Measurements from ENCODE around the gene STEAP1B. TPM values are rescaled to one million over a fixed set of nuclear protein-coding genes. Genes with fewer than 3 reads are reported as not detected.

The STEAP1B gene
- total RNA-seq, 4 donors from 2014 or later = 1.1 to 1.4 TPM; not detected in 2

DNA sequence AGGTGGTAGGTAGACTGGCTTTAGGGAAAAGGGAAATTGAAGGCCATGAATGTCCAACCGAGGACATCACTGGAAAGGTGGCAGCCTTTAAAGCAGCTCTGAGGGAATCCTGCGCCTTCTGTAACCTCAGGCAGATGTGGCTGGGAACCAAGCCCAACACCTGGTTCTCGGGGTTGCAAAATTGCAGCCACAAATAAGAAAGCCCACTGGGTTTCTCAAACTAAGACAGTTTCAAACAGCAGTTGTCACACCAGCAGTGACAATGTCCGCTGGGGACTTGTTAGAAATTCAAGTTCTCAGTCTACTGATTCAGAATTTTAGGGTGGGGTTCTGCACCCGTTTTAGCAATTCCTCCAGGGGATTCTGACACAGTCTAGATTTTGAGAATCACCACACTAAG lies 42.7 kb upstream of the STEAP1B start:
- TF ChIP-seq, protein P1, sequence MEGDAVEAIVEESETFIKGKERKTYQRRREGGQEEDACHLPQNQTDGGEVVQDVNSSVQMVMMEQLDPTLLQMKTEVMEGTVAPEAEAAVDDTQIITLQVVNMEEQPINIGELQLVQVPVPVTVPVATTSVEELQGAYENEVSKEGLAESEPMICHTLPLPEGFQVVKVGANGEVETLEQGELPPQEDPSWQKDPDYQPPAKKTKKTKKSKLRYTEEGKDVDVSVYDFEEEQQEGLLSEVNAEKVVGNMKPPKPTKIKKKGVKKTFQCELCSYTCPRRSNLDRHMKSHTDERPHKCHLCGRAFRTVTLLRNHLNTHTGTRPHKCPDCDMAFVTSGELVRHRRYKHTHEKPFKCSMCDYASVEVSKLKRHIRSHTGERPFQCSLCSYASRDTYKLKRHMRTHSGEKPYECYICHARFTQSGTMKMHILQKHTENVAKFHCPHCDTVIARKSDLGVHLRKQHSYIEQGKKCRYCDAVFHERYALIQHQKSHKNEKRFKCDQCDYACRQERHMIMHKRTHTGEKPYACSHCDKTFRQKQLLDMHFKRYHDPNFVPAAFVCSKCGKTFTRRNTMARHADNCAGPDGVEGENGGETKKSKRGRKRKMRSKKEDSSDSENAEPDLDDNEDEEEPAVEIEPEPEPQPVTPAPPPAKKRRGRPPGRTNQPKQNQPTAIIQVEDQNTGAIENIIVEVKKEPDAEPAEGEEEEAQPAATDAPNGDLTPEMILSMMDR (IDR thresholded peaks at IDR 0.05; ENCODE audit: low read depth) = no peak

DNA sequence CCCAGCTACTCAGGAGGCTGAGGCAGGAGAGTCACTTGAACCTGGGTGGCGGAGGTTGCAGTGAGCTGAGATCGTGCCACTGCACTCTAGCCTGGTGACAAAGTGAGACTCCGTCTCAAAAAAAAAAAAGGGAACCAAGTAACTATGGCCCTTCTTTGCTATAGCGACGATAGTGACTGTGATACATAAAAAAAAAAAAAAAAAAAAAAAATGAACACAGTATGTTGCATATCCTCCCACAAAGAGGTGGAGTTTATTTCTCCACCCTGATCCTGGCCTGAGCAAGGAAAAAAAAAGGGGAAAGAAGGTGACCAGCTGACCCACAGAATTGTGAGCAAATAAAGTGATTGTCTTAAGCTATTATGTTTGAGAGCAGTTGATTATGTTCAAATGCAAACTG lies 42.3 kb upstream of the STEAP1B start:
- TF ChIP-seq, protein P1 (IDR thresholded peaks at IDR 0.05; ENCODE audit: low read depth) = no peak

DNA sequence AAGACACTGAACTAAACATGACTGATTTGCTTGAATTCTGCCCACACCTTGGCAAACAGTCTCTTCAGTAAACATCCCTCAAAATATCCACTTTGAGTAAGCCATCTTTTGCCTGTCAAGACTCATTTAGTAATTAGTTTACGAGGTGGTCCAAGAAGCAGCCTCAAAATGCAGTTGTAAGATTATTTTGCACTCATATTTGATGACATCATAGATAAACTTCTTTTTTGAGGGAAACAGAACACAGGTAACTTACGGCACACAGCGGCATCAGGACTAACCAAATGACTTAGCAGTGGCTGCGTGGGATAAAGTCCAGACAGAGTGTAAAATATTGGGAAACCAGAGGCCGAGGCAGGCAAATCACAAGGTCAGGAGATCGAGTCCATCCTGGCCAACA lies 41.8 kb upstream of the STEAP1B start:
- TF ChIP-seq, protein P1 (IDR thresholded peaks at IDR 0.05; ENCODE audit: low read depth) = no peak

DNA sequence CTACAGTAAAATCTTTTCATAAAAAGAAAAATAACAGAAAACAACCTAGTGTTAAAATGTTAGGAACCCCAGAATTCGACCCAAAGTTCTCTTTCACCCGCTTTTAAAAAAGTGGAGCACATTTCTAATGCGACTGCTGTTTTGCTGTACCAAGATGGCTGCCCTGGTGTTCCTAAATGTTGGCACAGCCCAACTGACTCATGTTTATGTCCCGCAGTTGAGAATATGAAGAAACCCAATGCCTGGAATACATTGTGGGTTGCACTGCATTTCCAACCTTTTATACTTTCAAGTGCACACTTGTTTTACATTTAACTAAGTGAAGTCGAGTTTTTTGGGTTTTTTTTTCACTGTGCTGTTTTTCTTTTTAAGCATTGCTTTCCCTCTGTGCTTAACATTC lies 944 bp downstream of the STEAP1B start:
- TF ChIP-seq, protein P1 (IDR thresholded peaks at IDR 0.05; ENCODE audit: low read depth) = no peak

DNA sequence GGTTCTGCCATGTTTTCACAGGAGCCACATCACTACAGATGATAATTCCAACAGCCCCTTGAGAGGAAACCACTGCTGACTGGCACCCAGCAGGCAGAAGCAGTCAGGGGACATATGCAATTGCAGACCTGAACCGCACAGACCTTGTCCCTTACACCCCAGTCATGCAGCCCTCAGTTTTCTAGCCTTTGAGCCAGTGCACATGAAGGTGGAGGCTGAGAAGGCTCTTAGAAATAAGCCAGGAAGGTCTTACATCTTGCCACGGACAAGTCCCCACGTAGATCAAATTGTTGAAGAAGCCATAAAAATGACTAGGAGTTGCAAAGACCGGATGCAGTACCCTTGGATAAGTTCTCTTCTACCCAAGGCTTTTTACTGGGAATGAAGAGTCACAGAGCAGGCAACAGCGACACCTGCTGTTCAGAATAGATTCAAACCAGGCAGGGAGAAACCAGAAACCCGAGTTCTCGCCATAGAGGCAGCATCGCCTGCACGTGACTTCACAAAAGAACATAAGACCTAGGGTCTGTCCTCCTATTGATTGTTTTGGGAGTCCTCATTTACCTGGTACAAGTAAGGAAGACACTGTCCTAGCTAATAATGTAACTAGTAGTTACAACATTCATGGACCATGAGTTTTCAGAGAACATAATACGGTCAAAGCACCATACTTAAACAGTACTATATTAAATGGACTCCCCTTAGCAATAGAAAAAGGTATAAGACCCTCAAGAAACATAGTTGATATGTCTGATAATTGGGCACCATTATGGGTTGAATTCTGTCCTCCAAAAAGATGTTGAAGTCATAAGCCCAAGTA lies 11.1 kb downstream of the STEAP1B start:
- TF ChIP-seq, protein P1 (IDR thresholded peaks at IDR 0.05; ENCODE audit: low read depth) = no peak

DNA sequence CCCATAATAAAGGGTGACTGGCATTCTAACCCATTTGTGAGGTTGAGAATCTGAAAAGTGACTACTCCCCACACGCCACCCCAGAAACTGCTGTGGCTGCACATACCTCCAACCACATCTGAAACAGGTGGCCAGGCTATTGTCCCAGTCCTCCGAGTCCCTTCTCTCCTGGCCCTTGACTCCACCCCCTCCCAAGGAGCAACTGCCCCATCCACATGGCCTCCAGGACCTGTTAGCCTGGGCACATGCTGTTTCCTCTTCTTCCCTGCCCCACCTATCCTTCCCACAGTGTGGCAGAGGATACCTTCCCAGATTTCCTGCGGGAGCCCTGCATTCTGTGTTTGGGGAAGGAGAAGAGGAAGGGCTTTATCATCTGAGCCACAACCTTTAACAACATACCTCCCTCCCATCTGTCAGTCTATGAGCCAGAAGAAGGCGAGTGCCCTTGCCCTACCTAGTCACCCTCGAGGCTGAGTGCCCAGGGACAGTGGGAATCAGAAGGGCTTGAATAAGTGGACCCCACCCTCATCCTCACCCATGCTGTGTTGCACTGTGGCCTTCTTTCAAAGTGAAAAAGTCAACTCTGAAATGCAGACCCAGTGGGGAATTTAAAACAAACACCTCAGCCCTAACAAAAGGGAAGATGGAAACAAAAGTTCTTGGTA lies 11.9 kb downstream of the STEAP1B start:
- TF ChIP-seq, protein P1 (IDR thresholded peaks at IDR 0.05; ENCODE audit: low read depth) = no peak

DNA sequence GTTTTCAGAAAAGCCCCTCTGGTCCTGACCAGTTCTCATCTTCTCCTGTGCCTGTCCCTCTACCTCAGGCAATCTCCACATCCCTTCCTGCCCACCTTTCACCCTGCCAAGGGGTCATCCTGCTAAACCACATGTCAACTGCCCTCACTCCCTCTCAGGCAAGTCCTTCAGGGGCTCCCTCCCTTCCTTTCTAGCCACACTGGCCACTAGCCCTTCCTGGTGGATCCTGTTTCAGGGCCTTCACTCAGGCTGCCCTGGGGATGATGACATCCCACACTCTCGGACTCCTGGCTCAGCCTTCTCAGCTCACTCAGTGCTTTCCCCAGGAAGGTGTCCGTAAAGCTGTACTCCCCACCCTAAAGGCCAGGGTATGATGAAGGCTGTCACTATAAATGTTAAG lies 13.4 kb downstream of the STEAP1B start:
- TF ChIP-seq, protein P1 (IDR thresholded peaks at IDR 0.05; ENCODE audit: low read depth) = no peak
